GM18861 (cell line): ENCODE data around the gene COL4A1.

Experiments used
- ATAC-seq: cut with Tn5 transposase; IDR thresholded peaks from one replicate; pipeline ENCODE4 v1.9.1; 2021; ENCODE audit not compliant: unreplicated experiment

The COL4A1 gene

GRCh38 chr13:110239280-110240125, 67.5 kb downstream of the COL4A1 start:
- ATAC-seq, result no peak

GRCh38 chr13:110238818-110239195, 68.2 kb downstream of the COL4A1 start:
- no peak for ATAC-seq

DNA sequence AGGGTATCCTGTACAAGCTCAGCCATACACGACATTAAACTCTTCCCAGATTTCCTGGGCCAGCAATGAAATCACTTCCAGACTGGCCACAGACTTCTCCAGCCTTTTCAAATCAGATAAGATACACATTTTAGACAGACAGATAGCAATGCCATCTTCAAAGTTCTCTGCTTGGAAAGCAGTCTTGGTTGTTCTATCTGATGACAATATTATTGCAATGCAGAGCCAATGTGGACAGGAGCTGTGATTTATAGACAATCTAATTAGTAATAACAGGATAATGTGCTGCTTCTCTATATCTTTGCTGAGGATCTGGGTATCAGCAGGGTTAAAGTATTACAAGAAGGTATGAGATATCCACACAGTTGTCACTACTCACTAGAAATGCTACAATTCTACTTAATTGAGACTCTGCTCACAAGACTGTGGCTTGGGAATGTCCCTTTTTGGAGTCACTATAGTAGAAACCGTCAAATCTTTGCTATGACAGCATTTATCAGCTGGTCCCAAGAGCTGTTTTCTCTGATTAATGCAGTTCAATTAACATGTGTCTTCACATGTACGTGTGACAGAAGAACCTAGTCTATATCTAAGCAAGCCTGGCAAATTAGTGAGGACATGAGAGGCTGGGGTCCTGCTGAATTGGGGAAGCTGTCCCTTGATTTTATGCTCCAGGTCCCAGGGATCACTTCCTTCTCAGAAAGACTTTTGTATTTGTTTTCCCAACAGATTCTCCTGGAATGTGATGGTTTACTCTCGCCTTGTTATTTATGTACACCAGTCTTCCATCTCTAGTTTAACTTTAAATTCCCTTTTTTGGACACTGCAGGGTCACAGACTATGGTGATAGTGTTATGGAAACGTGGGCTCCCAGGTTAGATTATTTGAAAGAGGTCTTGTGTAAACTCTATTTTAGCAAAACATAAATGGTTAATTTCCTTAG, 68.8 kb downstream of the COL4A1 start:
- no peak for ATAC-seq

- no peak for ATAC-seq
Observed at GRCh38 chr13:110236831-110237261, 70.1 kb downstream of the COL4A1 start.

DNA sequence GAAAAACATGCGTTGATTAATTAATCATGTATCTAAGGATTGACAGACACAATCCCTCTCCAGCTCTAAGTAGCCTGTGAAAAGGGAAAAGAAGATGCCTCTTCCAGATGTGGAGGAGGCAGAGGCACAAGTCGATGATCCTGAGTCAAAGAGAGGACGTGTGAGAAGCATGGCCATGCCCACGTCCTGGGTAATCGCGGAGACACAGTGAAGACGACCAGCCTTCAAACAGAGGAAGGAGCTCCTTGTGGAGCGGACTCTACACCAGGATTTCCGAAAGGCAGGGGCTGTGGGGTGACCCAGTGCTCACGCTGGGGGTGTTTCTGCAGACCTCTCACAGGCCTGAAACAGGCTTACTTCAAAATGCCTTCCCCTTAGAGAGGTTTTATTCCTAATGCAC, 70.5 kb downstream of the COL4A1 start:
- no peak for ATAC-seq

DNA sequence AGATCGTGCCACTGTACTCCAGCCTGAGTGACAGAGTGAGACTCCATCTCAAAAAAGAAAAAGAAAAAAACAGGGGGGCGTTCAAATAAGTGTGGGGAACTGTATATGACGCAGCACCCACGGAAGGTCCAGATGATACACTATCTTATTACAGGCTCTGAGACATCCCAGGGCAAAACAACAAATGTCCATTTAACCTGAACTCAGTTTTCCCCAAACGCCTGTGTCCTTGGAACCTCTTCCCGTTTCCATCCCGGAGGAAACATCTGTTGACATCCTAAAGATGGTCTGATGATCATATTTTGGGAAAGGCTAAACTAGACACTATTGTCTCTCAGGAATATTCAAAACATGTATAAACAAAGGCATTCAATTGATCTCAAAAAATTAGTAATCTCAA, 72.4 kb downstream of the COL4A1 start:
- ATAC-seq, result no peak

GRCh38 chr13:110233951-110234280, 73.0 kb downstream of the COL4A1 start:
- no peak for ATAC-seq

- no peak for ATAC-seq
Observed at GRCh38 chr13:110233181-110233950, 73.6 kb downstream of the COL4A1 start.

DNA sequence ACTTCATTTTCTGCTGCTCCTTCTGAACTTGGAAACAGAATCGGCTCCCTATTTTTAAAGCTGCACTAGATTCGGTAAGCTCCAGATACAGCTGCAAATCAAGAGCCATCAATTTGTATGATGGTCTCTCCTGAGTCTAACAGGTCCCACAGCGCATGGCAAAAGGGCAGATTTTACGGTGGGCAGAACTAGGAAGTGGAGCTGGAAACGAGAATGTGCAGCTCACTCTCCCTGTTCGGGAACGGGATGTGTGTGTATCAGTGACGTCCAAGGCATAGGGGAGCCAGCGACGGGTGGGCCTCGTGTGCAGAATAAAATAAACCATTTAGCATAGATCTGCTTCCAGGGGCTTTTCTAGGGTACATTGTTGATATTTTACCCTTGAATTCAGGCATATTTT, 74.2 kb downstream of the COL4A1 start:
- ATAC-seq, result no peak

DNA sequence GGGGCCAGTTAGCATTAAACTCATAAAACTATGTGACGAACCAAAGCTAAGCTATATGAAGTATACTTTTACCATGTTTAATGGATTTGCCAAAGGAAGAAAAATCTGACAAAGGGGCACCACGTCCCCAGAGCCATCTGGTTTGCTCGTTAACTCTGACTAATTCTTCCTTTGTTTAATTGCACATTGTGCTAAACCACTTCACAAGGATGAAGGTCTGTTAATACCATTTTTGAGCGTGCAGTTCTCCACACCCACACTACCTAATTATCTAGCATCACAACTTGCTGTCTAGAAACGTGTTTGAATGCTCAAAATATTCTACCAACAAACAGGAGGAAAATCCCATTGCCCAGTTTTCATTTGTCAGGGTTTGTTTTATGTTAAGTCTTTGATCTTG, 74.8 kb downstream of the COL4A1 start:
- no peak for ATAC-seq

DNA sequence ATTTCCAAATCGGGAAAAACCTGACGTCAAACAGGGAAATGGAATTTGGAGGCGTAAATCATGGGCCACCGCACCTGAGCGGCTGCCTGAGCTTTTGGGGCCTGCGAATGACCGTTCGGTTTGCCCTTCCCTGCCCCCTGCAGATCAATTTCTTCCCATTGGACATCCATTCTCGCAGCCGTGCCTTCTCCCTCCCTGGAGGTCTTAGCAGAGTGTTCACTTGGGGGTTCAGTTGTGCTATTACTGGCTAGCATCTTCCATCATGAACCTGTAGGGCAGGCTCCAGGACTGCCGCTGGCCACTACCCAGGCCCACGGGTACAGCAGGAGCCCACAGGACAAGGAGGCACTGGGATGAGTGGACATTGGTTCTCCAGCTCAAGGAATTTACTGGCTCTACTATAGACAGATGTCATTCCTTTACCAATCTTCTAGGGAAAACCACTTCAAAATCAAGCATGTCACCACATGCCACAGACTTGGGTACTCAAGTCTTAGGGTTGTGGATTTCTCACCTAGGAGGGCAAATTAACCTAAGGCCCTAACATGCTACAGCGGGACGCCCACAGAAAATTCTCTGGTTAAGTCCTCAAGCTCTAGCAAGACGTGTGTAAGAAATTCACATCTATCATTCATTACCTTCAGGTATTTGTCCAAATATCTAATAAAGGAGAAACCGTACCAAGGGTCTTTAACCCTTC, 75.5 kb downstream of the COL4A1 start:
- no peak for ATAC-seq

- ATAC-seq, result no peak
Observed at GRCh38 chr13:110230661-110231347, 76.2 kb downstream of the COL4A1 start.

- ATAC-seq, result no peak
Observed at GRCh38 chr13:110229905-110230563, 76.9 kb downstream of the COL4A1 start.

DNA sequence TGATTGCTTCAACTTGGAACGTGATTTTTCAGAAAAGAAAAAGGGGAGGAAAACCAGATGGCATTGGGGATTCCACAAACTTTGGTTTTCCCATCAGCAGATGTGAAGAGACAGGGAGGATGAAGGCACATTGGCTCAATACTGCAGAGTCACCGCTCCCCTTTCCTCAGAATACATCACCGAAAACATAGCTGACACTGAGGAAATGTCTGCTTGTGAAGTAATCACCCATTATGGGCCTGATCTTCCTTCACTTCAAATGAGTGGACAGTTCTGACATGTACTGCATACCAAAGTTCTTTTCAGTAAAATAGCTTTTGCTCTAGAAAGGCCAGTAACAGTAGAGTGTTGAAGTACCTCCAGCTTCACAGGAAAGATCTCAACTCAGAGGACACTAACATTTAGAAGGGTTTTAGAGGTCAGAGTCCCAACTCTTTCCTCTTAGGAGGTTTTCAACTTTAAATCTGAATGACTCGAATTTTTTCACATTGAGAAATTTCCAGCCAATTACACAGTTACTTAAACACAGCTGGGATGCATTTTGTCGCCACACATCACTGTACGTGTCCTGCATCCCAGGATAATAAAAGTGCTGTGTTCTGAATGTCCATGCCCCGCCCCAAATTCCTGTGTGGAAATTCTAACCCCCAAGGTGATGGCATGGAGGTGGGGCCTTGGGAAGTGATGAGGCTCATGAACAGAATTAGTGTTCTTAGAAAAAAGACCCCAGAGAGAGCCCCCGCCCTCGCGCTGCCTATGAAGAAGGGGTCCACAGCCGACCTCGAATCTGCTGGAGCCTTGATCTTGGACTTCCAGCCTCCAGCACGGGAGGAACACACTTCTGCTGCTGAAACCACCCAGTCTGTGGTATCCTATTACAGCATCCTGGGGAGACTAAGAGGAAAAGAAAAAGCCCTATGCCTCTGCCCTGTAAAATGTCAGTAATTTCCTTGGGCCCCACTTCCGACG, 77.7 kb downstream of the COL4A1 start:
- no peak for ATAC-seq

DNA sequence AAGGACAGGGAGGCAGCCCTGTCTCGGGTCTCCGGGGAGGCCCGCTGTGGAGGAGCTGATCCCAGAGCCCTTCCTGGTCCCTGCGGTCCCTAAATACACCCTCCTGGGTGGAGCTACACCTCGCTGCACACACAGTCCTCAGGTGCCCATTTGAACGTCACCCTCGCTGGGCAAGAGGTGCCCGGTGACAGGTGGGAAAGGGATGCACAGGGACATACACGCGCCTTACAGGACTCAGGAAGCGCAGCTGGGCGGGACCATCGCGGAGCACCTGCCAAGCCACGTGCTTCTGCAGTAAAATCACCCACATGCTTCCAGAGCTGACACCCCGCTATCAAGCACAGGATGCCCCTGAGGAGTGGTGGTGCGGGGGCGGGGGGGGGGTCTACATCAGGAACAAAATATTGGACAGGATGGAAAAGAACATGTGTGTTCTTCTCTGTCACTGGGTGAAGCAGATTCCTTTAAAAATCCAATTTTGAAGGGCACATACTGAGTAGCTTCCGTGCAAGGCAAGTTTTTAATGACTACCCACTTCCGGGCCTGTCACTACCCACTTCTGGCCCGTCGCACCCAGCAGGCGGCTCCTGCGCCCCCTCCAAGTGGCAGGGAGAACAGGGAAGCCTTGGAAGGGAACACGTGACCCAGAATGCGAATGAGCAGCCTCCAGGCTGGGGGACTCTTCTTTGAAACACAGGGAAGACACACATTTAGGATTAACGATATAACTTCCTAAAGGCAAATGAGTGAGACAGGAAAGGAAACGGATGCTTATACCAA, 78.9 kb downstream of the COL4A1 start:
- ATAC-seq, result no peak

DNA sequence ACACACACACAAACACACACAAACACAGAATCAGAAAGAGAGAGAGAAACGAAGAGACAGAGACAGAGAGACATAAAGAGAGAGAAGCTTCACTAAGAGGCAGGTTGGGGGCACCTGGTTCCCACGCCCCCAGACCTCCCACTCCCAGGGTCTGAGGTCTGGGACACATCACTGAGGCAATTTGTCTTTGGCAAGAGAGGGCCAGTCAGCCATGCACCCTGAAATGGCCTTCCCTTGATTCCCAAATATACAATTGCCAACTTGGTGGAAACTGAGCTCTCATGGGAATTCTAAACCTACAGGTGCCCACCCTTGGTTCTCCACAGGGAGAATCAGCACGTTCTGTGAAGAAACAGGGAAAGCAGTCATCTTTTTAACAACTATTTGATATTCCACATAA, 79.5 kb downstream of the COL4A1 start:
- ATAC-seq, result no peak
